Keratinocyte (primary cell): ENCODE results near the gene MGAT4A. TPM values are rescaled to one million over a fixed set of nuclear protein-coding genes. Genes with fewer than 3 reads are reported as not detected.

Experiments used
- DNase-seq: peaks from one replicate; pipeline ENCODE4 v3.0.0-alpha.2; 2011; ENCODE audit warnings: low read depth, missing footprints, low spot score
- FAIRE-seq: peaks from 2 replicates; lab custom pipeline; 2011; peaks lifted over from hg19 to GRCh38; lab: Jason Lieb, UNC
- H2AFZ ChIP-seq: 2 replicates; pipeline ENCODE4 v1.6.0; 2012; ENCODE audit warnings: low read length, control low read depth, inconsistent platforms; ENCODE audit not compliant: control insufficient read depth
- H3K27ac ChIP-seq: 2 replicates; pipeline ENCODE4 v1.5.1; 2011; ENCODE audit warnings: low read length; ENCODE audit not compliant: control insufficient read depth, insufficient read depth
- H3K27me3 ChIP-seq: 3 replicates; pipeline ENCODE4 v1.6.0; 2011; ENCODE audit warnings: low read length; ENCODE audit not compliant: control insufficient read depth, insufficient read depth; ENCODE audit errors: extremely low read depth
- H3K36me3 ChIP-seq, 2 experiments: 2 replicates in 1 of 2; 3 replicates in 1 of 2; pipeline ENCODE4 v1.5.1; 2011; ENCODE audit warnings: low read length in 2 of 2, mild to moderate bottlenecking in 1 of 2; ENCODE audit not compliant: control insufficient read depth in 2 of 2, insufficient read depth in 2 of 2; ENCODE audit errors: extremely low read depth in 1 of 2
- H3K4me1 ChIP-seq: 3 replicates; pipeline ENCODE4 v1.5.1; 2011; ENCODE audit warnings: low read length; ENCODE audit not compliant: control insufficient read depth, insufficient read depth; ENCODE audit errors: extremely low read depth
- H3K4me2 ChIP-seq: 3 replicates; pipeline ENCODE4 v1.6.0; 2011; ENCODE audit warnings: low read depth, low read length; ENCODE audit not compliant: control insufficient read depth, insufficient read depth; ENCODE audit errors: extremely low read depth
- H3K4me3 ChIP-seq, 3 experiments: fragments of 200-600 bp in 1 of 3; sonication (generic) in 1 of 3; 2 replicates in 2 of 3; 3 replicates in 1 of 3; pipeline ENCODE4 v1.5.1; 2011 to 2016; ENCODE audit warnings: low read length in 3 of 3, mild to moderate bottlenecking in 3 of 3, control low read depth in 2 of 3, inconsistent platforms in 1 of 3, low read depth in 1 of 3, mixed read lengths in 1 of 3, mixed run types in 1 of 3, moderate library complexity in 1 of 3; ENCODE audit not compliant: control insufficient read depth in 2 of 3, insufficient read depth in 2 of 3; ENCODE audit errors: extremely low read depth in 1 of 3
- H3K79me2 ChIP-seq: 2 replicates; pipeline ENCODE4 v1.6.0; 2012; ENCODE audit warnings: low read length; ENCODE audit not compliant: control insufficient read depth, insufficient read depth
- H3K9ac ChIP-seq: 3 replicates; pipeline ENCODE4 v1.6.0; 2011; ENCODE audit warnings: low read length; ENCODE audit not compliant: control insufficient read depth, insufficient read depth; ENCODE audit errors: extremely low read depth
- H3K9me1 ChIP-seq: 3 replicates; pipeline ENCODE4 v1.6.0; 2011; ENCODE audit warnings: low read length; ENCODE audit not compliant: control insufficient read depth, insufficient read depth; ENCODE audit errors: extremely low read depth
- H3K9me3 ChIP-seq: 2 replicates; pipeline ENCODE4 v1.5.1; 2012; ENCODE audit warnings: low read depth, low read length; ENCODE audit not compliant: control insufficient read depth
- H4K20me1 ChIP-seq: 3 replicates; pipeline ENCODE4 v1.6.0; 2011; ENCODE audit warnings: low read length; ENCODE audit not compliant: control insufficient read depth, insufficient read depth; ENCODE audit errors: extremely low read depth
- CTCF ChIP-seq, 3 experiments: IDR thresholded peaks in 1 of 3; conservative IDR thresholded peaks in 1 of 3; optimal IDR thresholded peaks in 1 of 3; 2 replicates in 2 of 3; 3 replicates in 1 of 3; pipeline versions ENCODE3 to v1.5.1; 2011; ENCODE audit warnings: low read length in 3 of 3, mild to moderate bottlenecking in 3 of 3, moderate library complexity in 2 of 3, control low read depth in 1 of 3, inconsistent platforms in 1 of 3; ENCODE audit not compliant: insufficient read depth in 2 of 3; ENCODE audit errors: extremely low read depth in 1 of 3
- EZH2 ChIP-seq: IDR thresholded peaks from one replicate; pipeline ENCODE4 v1.6.1; 2012; ENCODE audit warnings: inconsistent platforms, mild to moderate bottlenecking, low read length, moderate library complexity
- dilution Hi-C: fragments of 300-500 bp; cut with MboI; formaldehyde crosslinking; loops from one replicate; pipeline ENCODE4 v1.7.0; 2020; ENCODE audit warnings: low sequenced_read_pairs; ENCODE audit not compliant: extremely low pct_ligation_motif_present
- polyA plus RNA-seq, 5 experiments: library from polyadenylated mRNA; depleted of rRNA in 3 of 5; stranded (reverse) in 3 of 5; stranded (forward) in 1 of 5; unstranded in 1 of 5; fragments of >200 nt; gene quantifications; 1 replicate in 1 of 5; 2 replicates in 3 of 5; 3 replicates in 1 of 5; pipeline versions ENCODE4 v1.2.1 to v1.2.3, GENCODE V29; 2011 to 2012; ENCODE audit warnings: missing spikeins in 2 of 5, low read depth in 1 of 5, low replicate concordance in 1 of 5

MGAT4A gene
- polyA plus RNA-seq, 1 donor (not counting 4 experiments of a cell fraction or from before 2014, with no cell fraction given), result 0.81 TPM

- no peaks in the 10 kb centered on the region for H3K79me2 ChIP-seq
- no peak overlapping the region for H3K4me3 ChIP-seq
- H3K27me3 ChIP-seq, result no peaks in the 10 kb centered on the region
- no peak overlapping the region for H3K9ac ChIP-seq
- H3K9me1 ChIP-seq, result peaks cover 4% of the 10 kb centered on the region
- no peak overlapping the region for H3K27ac ChIP-seq
- H4K20me1 ChIP-seq, result no peaks in the 10 kb centered on the region
- H3K36me3 ChIP-seq, result peaks cover 9 to 16% of the 10 kb centered on the region in 2 experiments
- H2AFZ ChIP-seq, result no peak overlapping the region
- dilution Hi-C loops, result no loop called here
- no peak for TF ChIP-seq CTCF (optimal IDR thresholded peaks at IDR 0.05 in 1 of 3, IDR thresholded peaks at IDR 0.05 in 1 of 3, conservative IDR thresholded peaks at IDR 0.05 in 1 of 3; ENCODE audit: extremely low read depth in 1 of 3, insufficient read depth in 2 of 3, low read length in 3 of 3)
- no peak for TF ChIP-seq EZH2
- no peak for FAIRE-seq
- no peak for DNase-seq
- no peaks in the 10 kb centered on the region for H3K9me3 ChIP-seq
- H3K4me1 ChIP-seq, result peaks cover 16% of the 10 kb centered on the region
- H3K4me2 ChIP-seq, result no peak overlapping the region
These were observed 158.3 kb downstream of the MGAT4A start for GRCh38 chr2:98572676-98573075.

GRCh38 chr2:98572211-98572610 lies 158.7 kb downstream of the MGAT4A start:
- Histone ChIP-seq H3K27ac (no peak overlapping the region), H3K9me1 (peaks cover 4% of the 10 kb centered on the region), H3K79me2 (no peaks in the 10 kb centered on the region), H3K4me3 (no peak overlapping the region), H3K27me3 (no peaks in the 10 kb centered on the region), H4K20me1 (no peaks in the 10 kb centered on the region), H3K4me1 (peaks cover 16% of the 10 kb centered on the region), H3K4me2 (no peak overlapping the region), H3K9ac (no peak overlapping the region), H3K9me3 (no peaks in the 10 kb centered on the region), H2AFZ (no peak overlapping the region), H3K36me3 (peaks cover 8 to 15% of the 10 kb centered on the region in 2 experiments)
- FAIRE-seq (no peak), DNase-seq (no peak)
- TF ChIP-seq EZH2, result no peak
- TF ChIP-seq CTCF (optimal IDR thresholded peaks at IDR 0.05 in 1 of 3, IDR thresholded peaks at IDR 0.05 in 1 of 3, conservative IDR thresholded peaks at IDR 0.05 in 1 of 3; ENCODE audit: extremely low read depth in 1 of 3, insufficient read depth in 2 of 3, low read length in 3 of 3), result no peak
- dilution Hi-C loops, result no loop called here
